HG02623 (cell line): Measurements from ENCODE around the gene KATNAL1.

Source experiments
- ATAC-seq: cut with Tn5 transposase; IDR thresholded peaks from one replicate; pipeline ENCODE4 v1.9.1; 2021; ENCODE audit warnings: moderate library complexity; ENCODE audit not compliant: unreplicated experiment

Gene KATNAL1

GRCh38 chr13:30333616-30334015 is 26.3 kb upstream of the KATNAL1 start:
- ATAC-seq, result no peak

- peak; percentile 76 for ATAC-seq
Measured at GRCh38 chr13:30332456-30333143, 25.2 kb upstream of the KATNAL1 start.

- no peak for ATAC-seq
Measured at GRCh38 chr13:30331331-30331771, 24.0 kb upstream of the KATNAL1 start.

- no peak for ATAC-seq
Measured at GRCh38 chr13:30329009-30329585, 21.7 kb upstream of the KATNAL1 start.

- no peak for ATAC-seq
Measured at GRCh38 chr13:30325668-30326067, 18.3 kb upstream of the KATNAL1 start.

DNA sequence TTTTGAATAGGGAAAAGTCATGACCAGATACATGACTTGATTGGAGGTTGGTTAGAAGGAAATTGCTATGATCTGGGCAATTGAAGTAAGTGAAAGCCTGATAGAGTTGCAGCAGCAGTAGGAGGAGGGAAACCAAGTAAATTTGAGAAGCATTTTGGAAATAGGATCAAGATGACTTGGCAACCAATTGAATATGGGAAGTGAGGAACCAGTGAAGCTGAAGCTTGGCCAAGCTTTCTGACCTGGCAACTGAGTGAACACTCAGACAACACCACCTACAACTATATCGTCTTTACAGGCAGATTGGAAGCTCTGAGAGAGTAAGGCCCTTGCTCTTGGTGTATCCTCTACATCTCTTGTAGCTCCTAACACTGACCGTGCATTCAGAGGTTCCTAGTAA is 16.2 kb upstream of the KATNAL1 start:
- no peak for ATAC-seq

DNA sequence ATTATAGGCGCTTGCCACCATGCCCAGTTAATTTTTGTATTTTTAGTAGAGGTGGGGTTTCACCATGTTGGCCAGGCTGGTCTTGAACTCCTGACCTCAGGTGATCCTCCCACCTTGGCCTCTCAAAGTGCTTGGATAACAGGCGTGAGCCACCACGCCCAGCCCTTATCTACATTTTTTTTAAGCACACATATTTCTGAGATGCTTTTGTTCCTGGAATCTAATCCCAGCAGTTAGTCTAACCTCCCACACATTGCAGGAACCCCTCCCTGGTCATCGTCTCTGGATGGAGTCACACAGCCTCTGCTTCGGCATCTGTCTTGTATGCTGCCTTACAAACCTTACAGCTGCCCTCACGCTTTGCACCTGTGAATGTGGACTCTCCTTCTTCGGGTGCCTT is 15.1 kb upstream of the KATNAL1 start:
- no peak for ATAC-seq

DNA sequence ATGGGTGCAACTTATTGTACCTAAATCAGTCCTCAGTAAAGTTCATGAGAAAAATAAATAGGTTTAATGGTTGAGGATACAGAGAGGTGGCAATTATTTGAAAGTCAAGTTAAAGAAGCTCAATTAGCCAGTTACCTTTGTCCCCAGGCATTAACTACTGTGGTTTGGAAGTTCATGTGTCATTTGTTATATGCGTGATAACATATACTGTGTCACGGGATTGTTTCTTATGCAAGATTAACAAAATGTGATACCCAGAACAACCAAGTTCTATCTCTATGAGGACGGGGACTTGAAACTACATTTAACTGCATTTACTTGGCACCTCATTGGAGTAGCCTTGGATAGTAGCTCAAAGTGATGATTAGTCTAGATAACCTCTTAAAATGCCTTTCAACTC is 13.9 kb upstream of the KATNAL1 start:
- no peak for ATAC-seq

- no peak for ATAC-seq
Measured at GRCh38 chr13:30319655-30320054, 12.3 kb upstream of the KATNAL1 start.

DNA sequence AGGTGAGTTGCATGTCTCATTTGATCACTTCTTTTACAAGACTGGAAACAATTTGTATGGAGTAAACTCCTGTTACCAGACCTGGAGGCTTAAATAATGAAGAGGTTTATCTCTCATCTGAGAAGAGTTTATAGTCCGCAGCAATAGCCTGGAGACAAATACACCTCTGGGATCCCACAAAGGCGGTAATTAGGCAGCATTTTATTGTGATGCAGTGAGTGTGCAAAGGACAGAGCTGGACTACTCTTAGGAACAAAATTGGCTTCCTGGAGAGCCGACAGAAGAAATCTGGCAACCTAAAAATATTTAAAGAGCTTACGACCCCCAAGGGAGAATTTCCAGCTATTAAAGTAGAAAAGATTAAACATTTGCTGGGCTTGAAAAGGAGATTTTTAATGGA is 11.8 kb upstream of the KATNAL1 start:
- no peak for ATAC-seq

GRCh38 chr13:30318026-30318425 is 10.7 kb upstream of the KATNAL1 start:
- no peak for ATAC-seq

DNA sequence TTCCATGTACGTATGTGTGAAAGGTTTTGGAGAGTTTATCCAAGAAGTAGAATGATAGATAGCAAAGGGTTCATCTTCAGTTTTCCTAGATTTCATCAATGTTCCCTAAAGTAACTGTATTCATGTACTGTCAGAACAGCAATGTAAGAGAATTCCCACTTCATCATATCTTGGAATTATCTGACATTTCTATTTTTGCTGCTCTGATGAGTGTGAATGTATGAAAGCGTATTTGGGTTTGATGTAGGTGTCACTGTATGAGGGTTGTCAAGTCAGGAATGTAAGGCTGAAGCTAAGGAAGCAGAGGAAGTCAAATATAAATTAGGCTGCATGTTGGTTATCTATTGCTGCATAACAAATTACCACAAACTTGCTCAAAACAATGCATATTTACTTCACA is 7.2 kb upstream of the KATNAL1 start:
- no peak for ATAC-seq

- ATAC-seq, result no peak
Measured at GRCh38 chr13:30314069-30314468, 6.7 kb upstream of the KATNAL1 start.

GRCh38 chr13:30313311-30313710 is 6.0 kb upstream of the KATNAL1 start:
- no peak for ATAC-seq

GRCh38 chr13:30312904-30313303 is 5.6 kb upstream of the KATNAL1 start:
- ATAC-seq, result no peak

DNA sequence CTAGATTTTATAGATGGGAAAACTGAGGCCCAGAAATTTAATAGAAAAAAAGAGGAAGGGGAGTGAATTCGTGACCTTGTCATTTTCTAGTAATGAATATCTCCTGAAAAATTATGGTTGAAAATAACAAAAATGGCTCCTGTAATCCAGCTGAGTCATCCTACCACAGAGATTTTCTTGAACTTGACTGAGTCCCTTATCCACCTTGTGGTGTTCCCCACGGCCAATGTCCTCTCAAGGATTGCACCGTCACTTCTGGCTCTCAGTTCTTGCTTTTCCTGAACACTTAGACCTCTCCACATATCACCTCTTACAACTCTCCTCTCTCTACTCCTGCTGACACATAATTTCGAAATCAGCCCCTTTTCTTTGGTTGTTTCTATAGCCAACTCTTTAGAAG is 1.2 kb upstream of the KATNAL1 start:
- ATAC-seq, result no peak

- no peak for ATAC-seq
Measured at GRCh38 chr13:30307971-30308290, 580 bp upstream of the KATNAL1 start.

GRCh38 chr13:30306762-30307193 is 573 bp downstream of the KATNAL1 start:
- peak; percentile 83 for ATAC-seq

- ATAC-seq, result no peak
Measured at GRCh38 chr13:30305456-30305970, 1.8 kb downstream of the KATNAL1 start.

- ATAC-seq, result no peak
Measured at GRCh38 chr13:30303269-30303668, 4.1 kb downstream of the KATNAL1 start.

DNA sequence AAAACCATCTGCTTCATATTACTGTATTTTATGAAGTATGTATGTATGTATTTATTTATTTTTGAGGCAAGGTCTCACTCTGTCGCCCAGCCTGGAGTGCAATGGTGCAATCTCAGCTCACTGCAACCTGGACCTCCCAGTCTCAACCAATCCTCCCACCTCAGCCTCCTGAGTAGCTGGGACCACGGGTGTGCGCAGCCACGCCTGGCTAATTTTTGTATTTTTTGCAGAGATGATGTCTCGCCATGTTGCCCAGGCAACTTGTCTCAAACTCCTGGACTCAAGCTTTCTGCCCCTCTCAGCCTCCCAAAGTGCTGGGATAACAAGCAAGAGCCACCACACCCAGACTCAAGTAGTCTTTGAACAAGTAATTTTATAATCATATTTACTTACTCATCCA is 5.5 kb downstream of the KATNAL1 start:
- no peak for ATAC-seq

GRCh38 chr13:30300596-30300995 is 6.8 kb downstream of the KATNAL1 start:
- ATAC-seq, result no peak

- ATAC-seq, result no peak
Measured at GRCh38 chr13:30299786-30300185, 7.6 kb downstream of the KATNAL1 start.
